AG09319 (cell line): Measurements from ENCODE around the gene SASH3.

Experiments used
- DNase-seq: peaks from one replicate; pipeline ENCODE4 v3.0.0-alpha.2; 2010; ENCODE audit warnings: low read depth; ENCODE audit errors: extremely low read depth
- CTCF ChIP-seq: IDR thresholded peaks from 2 replicates; pipeline ENCODE4 v1.5.1; 2011; ENCODE audit warnings: low read depth, mild to moderate bottlenecking, inconsistent platforms, low read length, moderate library complexity

Gene SASH3

DNA sequence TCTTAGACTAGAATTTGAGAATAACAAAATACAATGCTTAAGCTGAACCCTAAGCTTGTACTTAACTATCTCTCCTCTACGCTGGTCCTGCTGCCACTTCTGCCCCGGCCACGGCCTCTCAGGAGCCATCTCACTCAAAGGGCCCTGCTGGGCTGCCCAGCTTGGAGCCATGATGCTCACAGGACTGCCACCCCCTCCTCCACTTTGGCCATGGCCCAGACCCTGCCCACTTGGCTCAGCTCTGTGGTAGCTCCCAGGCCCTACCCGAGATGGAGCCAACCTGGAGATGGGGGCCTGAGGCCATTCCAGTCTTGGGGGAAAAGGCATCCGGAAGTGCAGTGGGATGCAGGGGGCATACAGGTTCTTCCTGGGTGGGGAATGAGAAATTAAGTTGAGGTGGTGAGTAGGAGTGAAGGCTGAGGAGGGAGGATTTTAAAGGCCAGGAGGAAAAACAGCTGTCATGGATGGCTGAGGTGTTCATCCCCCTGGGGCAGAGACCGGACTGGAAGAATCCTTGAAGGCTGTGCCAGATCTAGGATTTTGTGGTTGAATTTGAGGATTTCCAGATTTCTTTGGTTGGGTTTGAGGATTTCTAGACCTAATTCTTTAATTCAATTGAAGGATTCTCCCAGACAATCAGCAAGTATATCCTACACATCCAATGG, 824 bp downstream of the SASH3 start:
- no peak for DNase-seq
- no peak for TF ChIP-seq CTCF

DNA sequence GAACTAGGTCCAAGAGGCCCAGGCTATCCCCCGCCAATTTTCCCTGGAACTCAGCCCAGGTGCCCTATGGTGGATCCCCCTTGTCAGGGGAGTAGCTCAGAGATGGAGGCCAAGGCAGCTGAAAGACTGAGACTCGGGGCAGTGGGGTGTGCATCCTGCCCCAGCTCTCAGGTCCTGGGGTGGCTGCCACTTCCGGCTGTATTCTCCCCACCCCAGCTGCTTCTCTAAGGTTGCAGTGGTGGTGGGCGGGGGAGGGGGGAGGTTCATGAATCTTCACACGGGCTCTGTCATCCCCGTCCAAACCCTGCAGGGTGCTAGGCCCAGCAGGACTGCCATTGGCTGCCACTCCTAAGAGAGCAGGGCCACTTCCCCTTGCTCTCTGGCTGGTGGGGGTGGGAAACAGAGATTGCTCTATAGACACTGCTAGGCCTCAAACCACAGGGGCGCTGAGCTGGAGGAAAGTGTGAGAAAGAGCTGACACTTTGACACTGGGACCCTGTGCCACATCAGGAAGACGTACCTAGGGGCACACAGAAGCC, 1.5 kb downstream of the SASH3 start:
- TF ChIP-seq CTCF: no peak
- DNase-seq: no peak

DNA sequence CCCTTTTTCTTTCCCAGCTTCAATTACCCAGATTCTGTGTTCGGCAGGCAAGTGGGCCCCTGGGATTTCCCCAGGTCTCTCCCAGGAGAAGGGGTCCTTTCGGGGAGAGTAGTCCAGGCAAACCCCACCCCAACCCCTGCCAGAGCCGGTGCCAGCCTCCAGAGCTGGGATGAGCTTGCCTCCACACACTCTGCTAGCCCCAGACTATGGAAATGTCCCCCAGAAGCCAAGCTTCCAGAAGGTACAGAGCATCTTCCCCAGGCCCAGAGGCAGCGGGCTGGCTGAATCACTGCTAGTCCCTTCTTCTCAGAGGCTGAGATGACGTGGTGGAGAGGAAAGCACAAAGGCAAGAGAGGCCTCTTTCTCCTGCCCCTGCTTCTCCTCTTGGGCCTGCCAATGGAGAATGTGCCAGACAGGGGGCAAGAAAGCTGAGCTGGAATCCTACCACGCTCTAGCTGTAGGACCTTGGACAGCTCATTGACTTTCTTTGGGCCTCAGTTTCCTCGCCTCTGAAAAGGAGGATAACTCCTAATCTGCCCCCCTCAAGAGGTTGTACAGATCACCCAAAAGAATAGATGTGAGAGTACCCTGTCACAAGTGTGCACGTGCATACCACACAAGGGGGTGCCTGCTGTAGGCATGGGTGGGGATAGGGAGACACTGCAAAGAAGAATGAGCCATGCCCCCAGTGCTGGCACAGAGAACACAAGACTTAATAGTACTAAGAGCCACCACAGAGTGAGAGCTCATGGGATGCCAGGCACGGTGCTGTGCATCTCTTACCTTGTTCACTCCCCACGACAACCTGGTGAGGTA, 2.1 kb downstream of the SASH3 start:
- DNase-seq: no peak
- no peak for TF ChIP-seq CTCF

GRCh38 chrX:129782706-129783105, 3.0 kb downstream of the SASH3 start:
- no peak for DNase-seq
- no peak for TF ChIP-seq CTCF

GRCh38 chrX:129783291-129783713, 3.6 kb downstream of the SASH3 start:
- DNase-seq: no peak
- TF ChIP-seq CTCF: no peak

DNA sequence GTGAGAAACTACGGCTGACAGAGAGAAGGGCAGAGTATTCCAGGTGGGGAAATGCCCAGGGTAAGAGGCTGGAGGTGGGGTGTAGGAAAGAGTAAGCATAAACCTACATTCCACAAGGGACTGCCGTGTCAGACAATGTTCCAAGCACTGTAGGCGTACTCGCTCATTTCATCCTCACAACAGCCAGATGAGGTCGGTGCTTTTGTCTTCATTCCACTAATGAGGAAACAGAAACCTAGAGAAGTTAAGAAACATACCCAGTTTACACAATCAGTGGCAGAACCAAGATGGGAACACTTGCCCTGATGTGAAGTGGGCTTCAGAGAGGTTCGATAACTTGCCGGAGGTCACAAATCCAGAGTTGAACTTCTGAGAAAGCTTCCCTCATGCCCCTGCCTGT, 4.6 kb downstream of the SASH3 start:
- TF ChIP-seq CTCF: no peak
- no peak for DNase-seq
